ENCODE data around the gene SPATA3. TPM values are rescaled to one million over a fixed set of nuclear protein-coding genes. Genes with fewer than 3 reads are reported as not detected.
A peak's percentile ranks its signal among the peaks of the same experiment; 100 is the strongest.

Gene SPATA3
- total and polyA plus RNA-seq, 2 of the 13 experiments (the other 11 are each of a cell fraction or from before 2014, with no cell fraction given): not detected

DNA sequence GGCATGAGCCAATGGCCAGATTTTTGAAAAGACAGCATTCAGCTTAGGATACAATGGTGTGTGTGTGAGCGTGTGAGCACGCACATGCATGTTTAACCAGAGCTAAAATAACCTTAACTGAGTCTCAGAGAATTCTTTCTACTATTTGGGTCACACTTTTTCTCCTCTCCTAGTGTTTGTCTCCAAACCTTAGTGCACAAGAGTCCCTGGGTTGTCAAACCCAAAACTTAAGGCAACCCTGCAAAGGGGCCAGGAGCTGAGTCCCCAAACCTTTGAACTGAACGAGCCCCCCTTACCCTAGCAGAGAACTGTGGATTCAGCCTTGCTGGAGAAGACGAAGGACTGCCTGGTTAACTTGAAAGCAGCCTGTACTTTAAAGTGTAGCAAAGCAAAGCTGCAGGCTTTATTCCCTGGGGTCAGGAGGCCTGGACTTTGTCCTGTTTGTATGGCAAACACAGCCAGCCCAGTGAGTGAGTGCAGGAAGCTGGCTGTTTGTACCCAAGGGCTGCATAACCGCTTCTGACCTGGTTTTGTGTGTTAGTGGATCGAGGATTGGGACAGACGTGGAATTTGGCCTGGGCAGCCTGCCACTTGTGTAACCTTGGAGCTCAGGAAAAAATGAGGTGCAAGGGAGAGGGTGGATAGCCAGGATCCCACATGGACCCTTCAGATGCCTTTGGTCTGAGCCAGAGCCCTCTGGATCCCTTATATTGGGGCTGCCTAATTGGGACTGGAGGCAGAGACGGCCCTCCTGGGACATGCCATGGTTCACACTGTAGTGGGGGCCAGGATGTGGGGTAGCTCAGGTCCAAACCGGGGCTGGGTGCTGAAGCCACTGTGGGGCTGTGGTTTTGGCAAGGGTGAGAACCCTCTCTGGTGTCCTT lies 54.3 kb downstream of the SPATA3 start (continued):
- TF ChIP-seq ZBED4 (CRISPR knock-in tag; IDR thresholded peaks at IDR 0.05; ENCODE audit: borderline replicate concordance): peak; percentile 99
- peak; percentile 98 for TF ChIP-seq BORCS8-MEF2B (CRISPR knock-in tag; IDR thresholded peaks at IDR 0.05)
- TF ChIP-seq ZSCAN5A (CRISPR knock-in tag; IDR thresholded peaks at IDR 0.05; ENCODE audit: borderline replicate concordance): peak; percentile 71; the same call in 1 of the 2 replicates
- peak; percentile 56; the same call in 1 of the 2 replicates for TF ChIP-seq ZNF12 (CRISPR knock-in tag; IDR thresholded peaks at IDR 0.05)
- TF ChIP-seq ZNF550 (CRISPR knock-in tag; IDR thresholded peaks at IDR 0.05; ENCODE audit: borderline replicate concordance): no peak; the same call in 1 of the 2 replicates
- TF ChIP-seq ZNF556 (CRISPR knock-in tag; IDR thresholded peaks at IDR 0.05; ENCODE audit: borderline replicate concordance): 0 out of 2 replicates have a peak, but pooled peaks have one; percentile 88
- TF ChIP-seq EP300 (IDR thresholded peaks at IDR 0.05; ENCODE audit: low read depth in 2 of 2, low read length in 2 of 2): peak; percentile 89 to 99
- TF ChIP-seq EP300 (CRISPR knock-in tag; IDR thresholded peaks at IDR 0.05; ENCODE audit: borderline replicate concordance): peak; percentile 98
- TF ChIP-seq KLF9 (CRISPR knock-in tag; IDR thresholded peaks at IDR 0.05; ENCODE audit: low read depth): no peak; the same call in 1 of the 2 replicates
- TF ChIP-seq MATR3 (CRISPR knock-in tag; IDR thresholded peaks at IDR 0.05): no peak
- TF ChIP-seq TFDP1 (CRISPR knock-in tag; IDR thresholded peaks at IDR 0.05; ENCODE audit: borderline replicate concordance): peak; percentile 46; the same call in 1 of the 2 replicates
- TF ChIP-seq ELF3 (CRISPR knock-in tag; IDR thresholded peaks at IDR 0.05): peak; percentile 98
- TF ChIP-seq ZNF3 (CRISPR knock-in tag; IDR thresholded peaks at IDR 0.05): peak; percentile 82; the same call in 1 of the 2 replicates
- peak; percentile 91 for TF ChIP-seq ZNF333 (CRISPR knock-in tag; IDR thresholded peaks at IDR 0.05; ENCODE audit: borderline replicate concordance)
- TF ChIP-seq ZNF7 (CRISPR knock-in tag; IDR thresholded peaks at IDR 0.05): peak; percentile 65; the same call in 1 of the 2 replicates
- no peak for TF ChIP-seq ZNF577 (CRISPR knock-in tag; IDR thresholded peaks at IDR 0.05; ENCODE audit: borderline replicate concordance, low read depth)
- 0 out of 2 replicates have a peak, but pooled peaks have one; percentile 74 for TF ChIP-seq ZNF672 (CRISPR knock-in tag; IDR thresholded peaks at IDR 0.05)
- TF ChIP-seq RARG (CRISPR knock-in tag; IDR thresholded peaks at IDR 0.05; ENCODE audit: low read depth): 0 out of 2 replicates have a peak, but pooled peaks have one; percentile 74
- peak; percentile 85 for TF ChIP-seq ZNF121 (CRISPR knock-in tag; IDR thresholded peaks at IDR 0.05)
- TF ChIP-seq, protein P1, sequence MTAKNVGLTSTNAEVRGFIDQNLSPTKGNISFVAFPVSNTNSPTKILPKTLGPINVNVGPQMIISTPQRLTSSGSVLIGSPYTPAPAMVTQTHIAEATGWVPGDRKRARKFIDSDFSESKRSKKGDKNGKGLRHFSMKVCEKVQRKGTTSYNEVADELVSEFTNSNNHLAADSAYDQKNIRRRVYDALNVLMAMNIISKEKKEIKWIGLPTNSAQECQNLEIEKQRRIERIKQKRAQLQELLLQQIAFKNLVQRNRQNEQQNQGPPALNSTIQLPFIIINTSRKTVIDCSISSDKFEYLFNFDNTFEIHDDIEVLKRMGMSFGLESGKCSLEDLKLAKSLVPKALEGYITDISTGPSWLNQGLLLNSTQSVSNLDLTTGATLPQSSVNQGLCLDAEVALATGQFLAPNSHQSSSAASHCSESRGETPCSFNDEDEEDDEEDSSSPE (CRISPR knock-in tag; IDR thresholded peaks at IDR 0.05): peak; percentile 81
- peak; percentile 99 for TF ChIP-seq ZNF264 (CRISPR knock-in tag; IDR thresholded peaks at IDR 0.05)
